Ishikawa (cell line): ENCODE data around the gene KHSRP.

Experiments used
- CEBPB ChIP-seq: IDR thresholded peaks from 2 replicates; pipeline ENCODE4 v1.6.1; 2012
- CREB1 ChIP-seq: IDR thresholded peaks from 2 replicates; pipeline ENCODE4 v1.6.1; 2012; ENCODE audit warnings: low read depth
- EGR1 ChIP-seq: IDR thresholded peaks from 2 replicates; pipeline ENCODE4 v1.6.1; 2012
- EP300 ChIP-seq: IDR thresholded peaks from 2 replicates; pipeline ENCODE4 v1.6.1; 2012; ENCODE audit warnings: borderline replicate concordance
- FOXM1 ChIP-seq: IDR thresholded peaks from 2 replicates; pipeline ENCODE4 v1.6.1; 2012; ENCODE audit warnings: low read depth, borderline replicate concordance
- NFIC ChIP-seq: IDR thresholded peaks from 2 replicates; pipeline ENCODE4 v1.6.1; 2012
- RAD21 ChIP-seq: IDR thresholded peaks from 2 replicates; pipeline ENCODE4 v1.6.1; 2012; ENCODE audit warnings: low read depth
- REST ChIP-seq: IDR thresholded peaks from 2 replicates; pipeline ENCODE4 v1.6.1; 2012; ENCODE audit warnings: low read depth, mild to moderate bottlenecking
- TAF1 ChIP-seq: IDR thresholded peaks from 2 replicates; pipeline ENCODE4 v1.6.1; 2012; ENCODE audit warnings: low read depth, mild to moderate bottlenecking
- TCF12 ChIP-seq: IDR thresholded peaks from 2 replicates; pipeline ENCODE4 v1.6.1; 2012; ENCODE audit warnings: low read depth
- TEAD4 ChIP-seq: IDR thresholded peaks from 2 replicates; pipeline ENCODE4 v1.6.1; 2012
- YY1 ChIP-seq: IDR thresholded peaks from 2 replicates; pipeline ENCODE4 v1.6.1; 2012; ENCODE audit warnings: low read depth
- ZBTB7A ChIP-seq: IDR thresholded peaks from 2 replicates; pipeline ENCODE4 v1.6.1; 2012; ENCODE audit warnings: low read depth
- TF ChIP-seq, protein P1 (sequence below): IDR thresholded peaks from 2 replicates; pipeline ENCODE4 v1.6.1; 2012
- TF ChIP-seq, protein P2 (sequence below): IDR thresholded peaks from 2 replicates; pipeline ENCODE4 v1.6.1; 2012

The KHSRP gene

DNA sequence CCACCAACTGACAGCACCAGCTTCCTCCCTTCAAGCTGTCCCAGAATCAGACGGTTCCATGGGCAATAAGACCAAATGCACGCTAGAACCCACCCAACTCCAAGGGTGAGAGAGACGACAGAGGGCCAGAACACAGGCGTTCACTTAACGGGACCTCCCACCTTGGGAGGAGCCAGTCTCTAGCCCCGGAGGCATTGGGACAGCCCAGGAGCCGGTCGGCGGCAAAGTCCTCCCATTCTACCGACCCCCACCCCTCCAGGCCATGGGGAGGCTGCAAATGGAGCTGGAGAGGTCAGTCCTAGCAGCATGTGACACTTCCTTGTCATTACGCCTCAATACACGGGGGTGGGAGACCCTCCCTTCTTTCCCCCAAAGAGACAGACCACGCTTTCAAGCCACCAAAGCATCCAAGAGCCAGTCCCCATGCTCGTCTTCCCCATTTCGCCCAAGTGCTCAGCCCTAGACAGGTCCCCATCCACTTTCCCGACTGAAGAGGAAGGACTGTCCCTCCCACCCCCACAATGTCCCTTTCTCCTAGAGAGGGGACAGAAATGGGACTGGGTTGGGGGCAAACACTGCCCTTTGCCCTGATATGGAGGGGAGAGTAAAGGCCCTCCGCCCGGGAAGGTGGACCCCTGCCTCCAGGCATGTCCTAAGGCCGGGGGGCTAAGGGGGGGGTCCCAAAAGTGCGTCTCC, 964 bp downstream of the KHSRP start:
- no peak for TF ChIP-seq TEAD4
- TF ChIP-seq YY1, result no peak
- TF ChIP-seq TAF1, result no peak
- no peak for TF ChIP-seq CEBPB

DNA sequence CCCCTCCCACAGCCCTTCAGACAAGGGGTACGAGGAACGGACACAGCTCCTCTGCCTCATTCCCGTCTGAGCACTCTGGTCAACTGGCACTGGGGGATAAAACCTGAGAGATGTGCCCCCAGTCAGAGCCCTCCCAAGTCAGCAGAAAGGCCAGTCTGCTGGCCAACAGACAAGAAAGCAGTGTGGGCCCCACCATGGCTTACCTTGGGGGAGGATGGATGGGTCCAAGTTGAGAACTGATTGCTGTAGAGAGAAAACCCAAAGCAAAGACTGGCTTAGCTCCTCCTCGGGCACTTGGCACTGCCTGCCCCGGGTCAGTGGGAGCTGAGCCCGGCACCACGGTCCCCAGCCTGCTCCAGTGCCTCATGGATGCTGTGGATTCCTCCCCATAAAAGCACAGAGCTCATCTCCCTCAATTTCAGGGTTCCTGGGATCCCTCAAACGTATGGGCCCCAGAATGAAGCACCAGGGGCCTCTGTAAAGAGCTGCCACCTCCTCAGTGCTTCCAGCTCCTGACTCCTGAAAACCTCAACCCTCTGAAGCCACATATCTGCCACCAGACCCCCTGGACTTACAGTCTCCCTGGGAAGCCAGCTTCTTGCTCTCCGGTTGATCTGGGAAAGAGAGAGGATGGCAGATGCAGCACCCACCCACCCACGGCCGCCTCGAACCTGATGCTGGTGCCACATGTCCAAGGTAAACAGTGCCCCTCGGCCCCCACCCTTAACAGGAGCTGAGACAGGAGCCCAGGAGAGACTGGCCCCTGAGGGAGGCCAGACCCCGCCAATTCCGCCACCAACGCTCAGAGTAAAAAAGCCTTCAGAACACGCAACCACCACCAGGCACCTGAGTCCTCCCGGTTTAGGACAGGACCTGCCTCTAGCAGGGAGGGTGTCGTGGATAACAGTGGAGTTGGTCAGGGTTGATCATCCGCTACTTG, 3.3 kb downstream of the KHSRP start:
- TF ChIP-seq NFIC (no peak), TAF1 (no peak), CREB1 (no peak), YY1 (no peak), RAD21 (no peak), FOXM1 (no peak), CEBPB (no peak), EP300 (no peak), EGR1 (no peak), ZBTB7A (no peak), TEAD4 (no peak), REST (no peak), TCF12 (no peak)
- TF ChIP-seq, protein P1, sequence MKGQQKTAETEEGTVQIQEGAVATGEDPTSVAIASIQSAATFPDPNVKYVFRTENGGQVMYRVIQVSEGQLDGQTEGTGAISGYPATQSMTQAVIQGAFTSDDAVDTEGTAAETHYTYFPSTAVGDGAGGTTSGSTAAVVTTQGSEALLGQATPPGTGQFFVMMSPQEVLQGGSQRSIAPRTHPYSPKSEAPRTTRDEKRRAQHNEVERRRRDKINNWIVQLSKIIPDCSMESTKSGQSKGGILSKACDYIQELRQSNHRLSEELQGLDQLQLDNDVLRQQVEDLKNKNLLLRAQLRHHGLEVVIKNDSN, result no peak
- TF ChIP-seq, protein P2, sequence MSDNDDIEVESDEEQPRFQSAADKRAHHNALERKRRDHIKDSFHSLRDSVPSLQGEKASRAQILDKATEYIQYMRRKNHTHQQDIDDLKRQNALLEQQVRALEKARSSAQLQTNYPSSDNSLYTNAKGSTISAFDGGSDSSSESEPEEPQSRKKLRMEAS, result no peak

DNA sequence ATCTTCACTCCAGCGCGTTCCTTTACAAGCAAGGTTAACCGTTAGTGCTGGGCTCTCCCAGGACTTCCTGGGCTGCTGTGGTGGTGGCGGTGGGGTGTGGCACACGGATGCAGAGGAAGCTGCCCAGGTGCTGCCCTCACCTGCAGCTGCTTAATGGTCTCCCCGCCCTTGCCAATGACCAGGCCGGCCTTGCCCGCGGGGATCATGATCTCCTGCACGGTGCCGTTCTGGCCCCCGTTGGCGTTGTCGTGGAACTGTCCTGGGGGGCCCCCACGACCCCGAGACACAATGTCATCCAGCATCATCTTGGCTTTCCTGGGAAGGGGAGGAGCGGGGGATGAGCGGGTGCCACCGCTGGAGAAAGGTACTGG, 6.1 kb downstream of the KHSRP start:
- no peak for TF ChIP-seq ZBTB7A
- TF ChIP-seq TEAD4, result no peak
- TF ChIP-seq, protein P2, result no peak
- no peak for TF ChIP-seq NFIC
- TF ChIP-seq REST, result no peak
- no peak for TF ChIP-seq TAF1
- TF ChIP-seq CREB1, result no peak
- TF ChIP-seq, protein P1, result no peak
- TF ChIP-seq YY1, result no peak
- no peak for TF ChIP-seq RAD21
- no peak for TF ChIP-seq EGR1
- no peak for TF ChIP-seq TCF12
- TF ChIP-seq CEBPB, result no peak
- TF ChIP-seq EP300, result no peak
- no peak for TF ChIP-seq FOXM1

- no peak for TF ChIP-seq TAF1
- 0 out of 2 replicates have a peak, but pooled peaks have one; percentile 27 for TF ChIP-seq ZBTB7A
- no peak for TF ChIP-seq EP300
- TF ChIP-seq CREB1, result no peak
- no peak for TF ChIP-seq EGR1
Observed at GRCh38 chr19:6417713-6418561, 6.7 kb downstream of the KHSRP start.
